Astrocyte of the cerebellum (primary cell): ENCODE data around the gene METAP2.

ENCODE experiments used
- DNase-seq: peaks from one replicate; pipeline ENCODE4 v3.0.0-alpha.2; 2011; ENCODE audit warnings: low read depth
- H3K4me3 ChIP-seq: 2 replicates; pipeline ENCODE4 v1.5.1; 2011; ENCODE audit warnings: mild to moderate bottlenecking, low read depth, low read length, moderate library complexity
- CTCF ChIP-seq: IDR thresholded peaks from 2 replicates; pipeline ENCODE4 v1.5.1; 2012; ENCODE audit warnings: low read length, low read depth, moderate library complexity, mild to moderate bottlenecking; ENCODE audit errors: missing control alignments
- in situ Hi-C: cut with HindIII; loops from 2 replicates; pipeline ENCODE4 v1.10.0; 2017; ENCODE audit warnings: low sequenced_read_pairs

The METAP2 gene

GRCh38 chr12:95506707-95507523 is 33.0 kb downstream of the METAP2 start:
- TF ChIP-seq CTCF = no peak
- no peak for DNase-seq
- in situ Hi-C loops = no loop called here
- H3K4me3 ChIP-seq = no peak overlapping the region

- no peak for TF ChIP-seq CTCF
- no peak overlapping the region for H3K4me3 ChIP-seq
- DNase-seq = no peak
- in situ Hi-C loops = no loop called here
These were observed 35.3 kb downstream of the METAP2 start for GRCh38 chr12:95509300-95509699.

- no peak overlapping the region for H3K4me3 ChIP-seq
- no peak for TF ChIP-seq CTCF
- in situ Hi-C loops = no loop called here
- DNase-seq = no peak
These were observed 38.0 kb downstream of the METAP2 start for GRCh38 chr12:95511977-95512376.

- in situ Hi-C loops = no loop called here
- no peak for TF ChIP-seq CTCF
- DNase-seq = no peak
- no peak overlapping the region for H3K4me3 ChIP-seq
These were observed 39.6 kb downstream of the METAP2 start for GRCh38 chr12:95513599-95513998.

GRCh38 chr12:95515197-95515596 is 41.2 kb downstream of the METAP2 start:
- in situ Hi-C loops = no loop called here
- no peak overlapping the region for H3K4me3 ChIP-seq
- DNase-seq = no peak
- no peak for TF ChIP-seq CTCF

GRCh38 chr12:95516757-95517156 is 42.8 kb downstream of the METAP2 start:
- DNase-seq = no peak
- no peak overlapping the region for H3K4me3 ChIP-seq
- no peak for TF ChIP-seq CTCF
- in situ Hi-C loops = no loop called here
